HEK293 (cell line): Measurements from ENCODE around the gene GJD4.

ENCODE experiments used
- CTCF ChIA-PET: fragments of 350-600 bp; formaldehyde crosslinking; extraction: SDS; loops from one replicate; lab custom pipeline; 2021; ENCODE audit warnings: antibody characterized with exemption; lab: Yijun Ruan, JAX
- POLR2A ChIA-PET: fragments of 300-600 bp; formaldehyde crosslinking; extraction: SDS; loops from one replicate; lab custom pipeline; 2020; ENCODE audit warnings: antibody characterized with exemption, inconsistent platforms; lab: Yijun Ruan, JAX
- H3K27ac ChIP-seq: fragments of 200-500 bp; sonication (Bioruptor generic); 2 replicates; pipeline ENCODE4 v1.5.1; 2014; ENCODE audit warnings: low read depth, low read length, control low read depth, inconsistent platforms; ENCODE audit errors: extremely low read depth
- H3K36me3 ChIP-seq, 2 experiments: fragments of 200-500 bp in 1 of 2; sonication (Bioruptor generic) in 1 of 2; 1 replicate in 1 of 2; 2 replicates in 1 of 2; pipeline ENCODE4 v1.5.1; 2014 to 2017; ENCODE audit warnings: inconsistent platforms in 2 of 2, low read length in 2 of 2; ENCODE audit not compliant: control insufficient read depth in 2 of 2, insufficient read depth in 1 of 2
- H3K4me1 ChIP-seq: fragments of 200-500 bp; sonication (Bioruptor generic); 2 replicates; pipeline ENCODE4 v1.5.1; 2014; ENCODE audit warnings: mild to moderate bottlenecking, low read length, inconsistent platforms; ENCODE audit not compliant: control insufficient read depth, insufficient read depth
- H3K4me3 ChIP-seq: 2 replicates; pipeline ENCODE4 v1.5.1; 2011; ENCODE audit warnings: low read depth, mild to moderate bottlenecking, control low read depth, low read length, moderate library complexity
- H3K9me3 ChIP-seq: fragments of 200-500 bp; sonication (Bioruptor generic); 2 replicates; pipeline ENCODE4 v1.5.1; 2014; ENCODE audit warnings: low read depth, low read length, inconsistent platforms; ENCODE audit not compliant: control insufficient read depth, insufficient read depth
- BCL11B ChIP-seq: fragments of 450-650 bp; formaldehyde crosslinking; IDR thresholded peaks from 2 replicates; pipeline ENCODE4 v1.5.1; 2016; ENCODE audit warnings: low read depth, missing biosample characterization, missing genetic modification characterization
- GFI1B ChIP-seq: fragments of 450-650 bp; formaldehyde crosslinking; IDR thresholded peaks from 2 replicates; pipeline ENCODE4 v1.5.1; 2016; ENCODE audit warnings: missing biosample characterization, missing genetic modification characterization
- HOXD13 ChIP-seq: sonication (generic); formaldehyde crosslinking; IDR thresholded peaks from 2 replicates; pipeline ENCODE4 v1.8.0; 2022; ENCODE audit warnings: missing genetic modification reagents, borderline replicate concordance
- KLF10 ChIP-seq: fragments of 450-650 bp; IDR thresholded peaks from 2 replicates; pipeline ENCODE4 v1.5.1; 2018; ENCODE audit warnings: missing biosample characterization, mild to moderate bottlenecking, missing genetic modification characterization
- KLF7 ChIP-seq: fragments of 450-650 bp; formaldehyde crosslinking; IDR thresholded peaks from 2 replicates; pipeline ENCODE4 v1.5.1; 2016; ENCODE audit warnings: missing biosample characterization, missing genetic modification characterization, borderline replicate concordance
- OVOL3 ChIP-seq: fragments of 450-650 bp; formaldehyde crosslinking; IDR thresholded peaks from 2 replicates; pipeline ENCODE4 v1.5.1; 2016; ENCODE audit warnings: missing biosample characterization, missing genetic modification characterization
- RBAK ChIP-seq: fragments of 450-650 bp; formaldehyde crosslinking; IDR thresholded peaks from 2 replicates; pipeline ENCODE4 v1.5.1; 2016; ENCODE audit warnings: missing biosample characterization, missing genetic modification characterization
- SP2 ChIP-seq: fragments of 450-650 bp; formaldehyde crosslinking; IDR thresholded peaks from 2 replicates; pipeline ENCODE4 v1.5.1; 2016; ENCODE audit warnings: missing biosample characterization, missing genetic modification characterization
- SP7 ChIP-seq: fragments of 450-650 bp; formaldehyde crosslinking; IDR thresholded peaks from 2 replicates; pipeline ENCODE4 v1.5.1; 2016; ENCODE audit warnings: missing biosample characterization, missing genetic modification characterization
- WT1 ChIP-seq: fragments of 450-650 bp; formaldehyde crosslinking; IDR thresholded peaks from 2 replicates; pipeline ENCODE4 v1.5.1; 2016; ENCODE audit warnings: missing biosample characterization, missing genetic modification characterization
- ZBTB1 ChIP-seq: fragments of 450-650 bp; formaldehyde crosslinking; IDR thresholded peaks from 2 replicates; pipeline ENCODE4 v1.5.1; 2016; ENCODE audit warnings: missing biosample characterization, missing genetic modification characterization
- ZNF169 ChIP-seq: fragments of 450-650 bp; formaldehyde crosslinking; IDR thresholded peaks from 2 replicates; pipeline ENCODE4 v1.5.1; 2016; ENCODE audit warnings: missing biosample characterization, missing genetic modification characterization
- ZNF214 ChIP-seq: fragments of 450-650 bp; formaldehyde crosslinking; IDR thresholded peaks from 2 replicates; pipeline ENCODE4 v1.5.1; 2017; ENCODE audit warnings: missing biosample characterization, mild to moderate bottlenecking, missing genetic modification characterization, borderline replicate concordance
- ZNF266 ChIP-seq: fragments of 450-650 bp; formaldehyde crosslinking; IDR thresholded peaks from 2 replicates; pipeline ENCODE4 v1.5.1; 2016; ENCODE audit warnings: missing biosample characterization, missing genetic modification characterization, low read depth
- ZNF324 ChIP-seq: fragments of 450-650 bp; formaldehyde crosslinking; IDR thresholded peaks from 2 replicates; pipeline ENCODE4 v1.5.1; 2016; ENCODE audit warnings: missing biosample characterization, missing genetic modification characterization
- ZNF394 ChIP-seq: fragments of 450-650 bp; formaldehyde crosslinking; IDR thresholded peaks from 2 replicates; pipeline ENCODE4 v1.5.1; 2016; ENCODE audit warnings: missing biosample characterization, missing genetic modification characterization, mild to moderate bottlenecking, moderate library complexity, borderline replicate concordance
- ZNF404 ChIP-seq: fragments of 450-650 bp; formaldehyde crosslinking; IDR thresholded peaks from 2 replicates; pipeline ENCODE4 v1.5.1; 2017; ENCODE audit warnings: missing biosample characterization, missing genetic modification characterization
- ZNF433 ChIP-seq: fragments of 450-650 bp; formaldehyde crosslinking; IDR thresholded peaks from 2 replicates; pipeline ENCODE4 v1.5.1; 2016; ENCODE audit warnings: missing biosample characterization, missing genetic modification characterization, low read depth
- ZNF544 ChIP-seq: fragments of 450-650 bp; formaldehyde crosslinking; IDR thresholded peaks from 2 replicates; pipeline ENCODE4 v1.5.0; 2017; ENCODE audit warnings: missing biosample characterization, missing genetic modification characterization
- ZNF585B ChIP-seq: fragments of 450-650 bp; formaldehyde crosslinking; IDR thresholded peaks from 2 replicates; pipeline ENCODE4 v1.5.1; 2016; ENCODE audit warnings: missing biosample characterization, missing genetic modification characterization
- ZNF600 ChIP-seq: fragments of 450-650 bp; formaldehyde crosslinking; IDR thresholded peaks from 2 replicates; pipeline ENCODE4 v1.5.1; 2016; ENCODE audit warnings: missing biosample characterization, missing genetic modification characterization
- ZNF626 ChIP-seq: fragments of 450-650 bp; sonication (Bioruptor Pico); formaldehyde crosslinking; IDR thresholded peaks from 2 replicates; pipeline ENCODE4 v1.5.1; 2018; ENCODE audit warnings: missing biosample characterization, missing genetic modification characterization, inconsistent platforms
- ZNF654 ChIP-seq: fragments of 450-650 bp; formaldehyde crosslinking; IDR thresholded peaks from 2 replicates; pipeline ENCODE4 v1.5.1; 2016; ENCODE audit warnings: low read depth, missing biosample characterization, missing genetic modification characterization
- ZNF670 ChIP-seq: fragments of 450-650 bp; formaldehyde crosslinking; IDR thresholded peaks from 2 replicates; pipeline ENCODE4 v1.5.1; 2016; ENCODE audit warnings: missing biosample characterization, missing genetic modification characterization, low read depth
- ZNF677 ChIP-seq: fragments of 450-650 bp; IDR thresholded peaks from 2 replicates; pipeline ENCODE4 v1.5.0; 2018; ENCODE audit warnings: missing biosample characterization, mild to moderate bottlenecking, missing genetic modification characterization, moderate library complexity
- ZNF707 ChIP-seq: fragments of 450-650 bp; formaldehyde crosslinking; IDR thresholded peaks from 2 replicates; pipeline ENCODE4 v1.5.1; 2016; ENCODE audit warnings: missing biosample characterization, missing genetic modification characterization
- ZNF768 ChIP-seq: fragments of 450-650 bp; formaldehyde crosslinking; IDR thresholded peaks from 2 replicates; pipeline ENCODE4 v1.5.1; 2018; ENCODE audit warnings: missing biosample characterization, mild to moderate bottlenecking, missing genetic modification characterization
- TF ChIP-seq, protein P1 (sequence below): fragments of 450-650 bp; IDR thresholded peaks from 2 replicates; pipeline ENCODE4 v1.5.1; 2018; ENCODE audit warnings: missing biosample characterization, mild to moderate bottlenecking, missing genetic modification characterization
- TF ChIP-seq, protein P2 (sequence below): fragments of 450-650 bp; formaldehyde crosslinking; IDR thresholded peaks from 2 replicates; pipeline ENCODE4 v1.5.1; 2016; ENCODE audit warnings: missing biosample characterization, missing genetic modification characterization
- TF ChIP-seq, protein P3 (sequence below): fragments of 450-650 bp; formaldehyde crosslinking; IDR thresholded peaks from 2 replicates; pipeline ENCODE4 v1.5.1; 2016; ENCODE audit warnings: missing biosample characterization, missing genetic modification characterization
- TF ChIP-seq, protein P4 (sequence below): sonication (generic); formaldehyde crosslinking; IDR thresholded peaks from 2 replicates; pipeline ENCODE4 v1.8.1; 2022; ENCODE audit warnings: mild to moderate bottlenecking, moderate library complexity, missing genetic modification reagents

GJD4 gene

GRCh38 chr10:35565602-35566081 lies 39.5 kb upstream of the GJD4 start:
- ChIA-PET POLR2A (no interaction called here), CTCF (interaction anchor here (0.7 to 1.5 kb wide), 2 partner anchors 13 to 14 kb away, joined by 3 read pairs; no protein-coding TSS in a partner anchor)
- Histone ChIP-seq H3K9me3 (no peaks in the 10 kb centered on the region), H3K4me1 (no peaks in the 10 kb centered on the region), H3K27ac (no peak overlapping the region), H3K36me3 (peaks cover 0 to 35% of the 10 kb centered on the region in 2 experiments; a peak in 2 of 3 replicates), H3K4me3 (no peak overlapping the region)
- TF ChIP-seq ZNF768 = no peak
- TF ChIP-seq ZNF707 = no peak
- TF ChIP-seq OVOL3 (tag by site-specific recombination) = no peak
- TF ChIP-seq ZNF394 (tag by site-specific recombination) = no peak
- no peak for TF ChIP-seq ZNF626 (tag by site-specific recombination)
- no peak for TF ChIP-seq ZNF600 (tag by site-specific recombination)
- TF ChIP-seq ZNF169 = no peak
- TF ChIP-seq ZNF654 (tag by site-specific recombination) = no peak
- no peak for TF ChIP-seq BCL11B
- no peak for TF ChIP-seq SP7 (tag by site-specific recombination)
- TF ChIP-seq ZNF670 = no peak
- TF ChIP-seq RBAK (tag by site-specific recombination) = no peak
- TF ChIP-seq, protein P1, sequence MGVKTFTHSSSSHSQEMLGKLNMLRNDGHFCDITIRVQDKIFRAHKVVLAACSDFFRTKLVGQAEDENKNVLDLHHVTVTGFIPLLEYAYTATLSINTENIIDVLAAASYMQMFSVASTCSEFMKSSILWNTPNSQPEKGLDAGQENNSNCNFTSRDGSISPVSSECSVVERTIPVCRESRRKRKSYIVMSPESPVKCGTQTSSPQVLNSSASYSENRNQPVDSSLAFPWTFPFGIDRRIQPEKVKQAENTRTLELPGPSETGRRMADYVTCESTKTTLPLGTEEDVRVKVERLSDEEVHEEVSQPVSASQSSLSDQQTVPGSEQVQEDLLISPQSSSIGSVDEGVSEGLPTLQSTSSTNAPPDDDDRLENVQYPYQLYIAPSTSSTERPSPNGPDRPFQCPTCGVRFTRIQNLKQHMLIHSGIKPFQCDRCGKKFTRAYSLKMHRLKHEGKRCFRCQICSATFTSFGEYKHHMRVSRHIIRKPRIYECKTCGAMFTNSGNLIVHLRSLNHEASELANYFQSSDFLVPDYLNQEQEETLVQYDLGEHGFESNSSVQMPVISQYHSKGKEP (tag by site-specific recombination) = no peak
- no peak for TF ChIP-seq ZNF404 (tag by site-specific recombination)
- TF ChIP-seq ZNF266 (tag by site-specific recombination) = no peak

GRCh38 chr10:35567951-35568350 lies 37.2 kb upstream of the GJD4 start:
- Histone ChIP-seq H3K4me1 (no peaks in the 10 kb centered on the region), H3K27ac (no peak overlapping the region), H3K9me3 (no peaks in the 10 kb centered on the region), H3K36me3 (peaks cover 0 to 31% of the 10 kb centered on the region in 2 experiments; a peak in 2 of 3 replicates), H3K4me3 (no peak overlapping the region)
- ChIA-PET CTCF (interaction anchor here (0.5 to 1.8 kb wide), 2 partner anchors 12 to 334 kb away, joined by 3 to 4 read pairs; no protein-coding TSS in a partner anchor), POLR2A (no interaction called here)
- TF ChIP-seq ZNF544 (tag by site-specific recombination) (no peak), GFI1B (tag by site-specific recombination) (no peak), ZBTB1 (tag by site-specific recombination) (no peak), ZNF677 (tag by site-specific recombination) (no peak), ZNF324 (no peak), HOXD13 (no peak), WT1 (tag by site-specific recombination) (no peak), KLF7 (tag by site-specific recombination) (no peak), BCL11B (no peak), SP2 (tag by site-specific recombination) (no peak), ZNF585B (no peak), ZNF433 (tag by site-specific recombination) (no peak), KLF10 (tag by site-specific recombination) (no peak), ZNF214 (tag by site-specific recombination) (no peak)
- TF ChIP-seq, protein P2, sequence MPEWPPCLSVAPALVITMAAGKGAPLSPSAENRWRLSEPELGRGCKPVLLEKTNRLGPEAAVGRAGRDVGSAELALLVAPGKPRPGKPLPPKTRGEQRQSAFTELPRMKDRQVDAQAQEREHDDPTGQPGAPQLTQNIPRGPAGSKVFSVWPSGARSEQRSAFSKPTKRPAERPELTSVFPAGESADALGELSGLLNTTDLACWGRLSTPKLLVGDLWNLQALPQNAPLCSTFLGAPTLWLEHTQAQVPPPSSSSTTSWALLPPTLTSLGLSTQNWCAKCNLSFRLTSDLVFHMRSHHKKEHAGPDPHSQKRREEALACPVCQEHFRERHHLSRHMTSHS (tag by site-specific recombination) = no peak
- TF ChIP-seq, protein P3, sequence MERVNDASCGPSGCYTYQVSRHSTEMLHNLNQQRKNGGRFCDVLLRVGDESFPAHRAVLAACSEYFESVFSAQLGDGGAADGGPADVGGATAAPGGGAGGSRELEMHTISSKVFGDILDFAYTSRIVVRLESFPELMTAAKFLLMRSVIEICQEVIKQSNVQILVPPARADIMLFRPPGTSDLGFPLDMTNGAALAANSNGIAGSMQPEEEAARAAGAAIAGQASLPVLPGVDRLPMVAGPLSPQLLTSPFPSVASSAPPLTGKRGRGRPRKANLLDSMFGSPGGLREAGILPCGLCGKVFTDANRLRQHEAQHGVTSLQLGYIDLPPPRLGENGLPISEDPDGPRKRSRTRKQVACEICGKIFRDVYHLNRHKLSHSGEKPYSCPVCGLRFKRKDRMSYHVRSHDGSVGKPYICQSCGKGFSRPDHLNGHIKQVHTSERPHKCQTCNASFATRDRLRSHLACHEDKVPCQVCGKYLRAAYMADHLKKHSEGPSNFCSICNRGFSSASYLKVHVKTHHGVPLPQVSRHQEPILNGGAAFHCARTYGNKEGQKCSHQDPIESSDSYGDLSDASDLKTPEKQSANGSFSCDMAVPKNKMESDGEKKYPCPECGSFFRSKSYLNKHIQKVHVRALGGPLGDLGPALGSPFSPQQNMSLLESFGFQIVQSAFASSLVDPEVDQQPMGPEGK (tag by site-specific recombination) = no peak
- TF ChIP-seq, protein P4, sequence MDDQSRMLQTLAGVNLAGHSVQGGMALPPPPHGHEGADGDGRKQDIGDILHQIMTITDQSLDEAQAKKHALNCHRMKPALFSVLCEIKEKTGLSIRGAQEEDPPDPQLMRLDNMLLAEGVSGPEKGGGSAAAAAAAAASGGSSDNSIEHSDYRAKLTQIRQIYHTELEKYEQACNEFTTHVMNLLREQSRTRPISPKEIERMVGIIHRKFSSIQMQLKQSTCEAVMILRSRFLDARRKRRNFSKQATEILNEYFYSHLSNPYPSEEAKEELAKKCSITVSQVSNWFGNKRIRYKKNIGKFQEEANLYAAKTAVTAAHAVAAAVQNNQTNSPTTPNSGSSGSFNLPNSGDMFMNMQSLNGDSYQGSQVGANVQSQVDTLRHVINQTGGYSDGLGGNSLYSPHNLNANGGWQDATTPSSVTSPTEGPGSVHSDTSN (CRISPR knock-in tag) = no peak
